Smooth muscle cell (in vitro differentiated cells): ENCODE measurements around the gene EYS. TPM values are rescaled to one million over a fixed set of nuclear protein-coding genes. Genes with fewer than 3 reads are reported as not detected.

Experiments used
- DNase-seq: peaks from one replicate; lab custom pipeline; 2025; ENCODE audit not compliant: unreplicated experiment; lab: John Stamatoyannopoulos, UW
- H2AFZ ChIP-seq: fragments of 200-600 bp; sonication (generic); 2 replicates; pipeline ENCODE4 v1.6.0; 2016; ENCODE audit warnings: antibody characterized with exemption, low read depth, mild to moderate bottlenecking
- H3F3A ChIP-seq: fragments of 200-600 bp; sonication (generic); 2 replicates; pipeline ENCODE4 v1.6.0; 2017; ENCODE audit warnings: antibody characterized with exemption, low read depth
- H3K27ac ChIP-seq: fragments of 200-600 bp; sonication (generic); 2 replicates; pipeline ENCODE4 v1.5.1; 2016; ENCODE audit warnings: low read depth, mild to moderate bottlenecking
- H3K27me3 ChIP-seq: fragments of 200-600 bp; sonication (generic); 2 replicates; pipeline ENCODE4 v1.6.1; 2016; ENCODE audit warnings: low read depth, mild to moderate bottlenecking
- H3K36me3 ChIP-seq: fragments of 200-600 bp; sonication (generic); 2 replicates; pipeline ENCODE4 v1.5.1; 2016; ENCODE audit warnings: low read depth
- H3K4me1 ChIP-seq: fragments of 200-600 bp; sonication (generic); 2 replicates; pipeline ENCODE4 v1.5.1; 2016; ENCODE audit warnings: low read depth
- H3K4me2 ChIP-seq: fragments of 200-600 bp; sonication (generic); 2 replicates; pipeline ENCODE4 v1.6.0; 2016; ENCODE audit warnings: mild to moderate bottlenecking
- H3K4me3 ChIP-seq: fragments of 200-600 bp; sonication (generic); 2 replicates; pipeline ENCODE4 v1.5.1; 2016; ENCODE audit warnings: mild to moderate bottlenecking
- H3K79me2 ChIP-seq: fragments of 200-600 bp; sonication (generic); 2 replicates; pipeline ENCODE4 v1.6.0; 2016; ENCODE audit warnings: low read depth, mild to moderate bottlenecking
- H3K9ac ChIP-seq: fragments of 200-600 bp; sonication (generic); 2 replicates; pipeline ENCODE4 v1.6.0; 2016; ENCODE audit warnings: low read depth
- H3K9me3 ChIP-seq: fragments of 200-600 bp; sonication (generic); replicated peaks from 2 replicates; pipeline ENCODE4 v1.5.1; 2016; ENCODE audit warnings: low read depth
- H4K20me1 ChIP-seq: fragments of 200-600 bp; sonication (generic); 2 replicates; pipeline ENCODE4 v1.6.0; 2016; ENCODE audit warnings: low read depth
- CTCF ChIP-seq: fragments of 200-600 bp; sonication (generic); IDR thresholded peaks from 2 replicates; pipeline ENCODE4 v1.5.1; 2017; ENCODE audit warnings: borderline replicate concordance, mild to moderate bottlenecking, antibody characterized with exemption; ENCODE audit not compliant: insufficient read depth, poor library complexity, severe bottlenecking
- WGBS: methylation state at CpG from one replicate; pipeline ENCODE4 v1.1.7; 2016; ENCODE audit warnings: low lambda C conversion rate; 5-methylcytosine and 5-hydroxymethylcytosine counted together
- polyA plus RNA-seq: library from polyadenylated mRNA; unstranded; fragments of >200 nt; fragmentation: Nextera tagmentation; extraction: Ambion mirVana; gene quantifications from 2 replicates; pipeline ENCODE4 v1.2.1, GENCODE V29; 2016
- total RNA-seq: library from RNA; depleted of rRNA; stranded (reverse); fragments of >200 nt; gene quantifications from 2 replicates; pipeline ENCODE4 v1.2.3, GENCODE V29; 2014

The EYS gene
- total and polyA plus RNA-seq, 2 experiments from 2014 or later = 0.07 to 0.18 TPM

- 94% methylated on average over 1 of the region's 1 CpG for WGBS
Observed at GRCh38 chr6:64428186-64428585, 1278.8 kb downstream of the EYS start.

DNA sequence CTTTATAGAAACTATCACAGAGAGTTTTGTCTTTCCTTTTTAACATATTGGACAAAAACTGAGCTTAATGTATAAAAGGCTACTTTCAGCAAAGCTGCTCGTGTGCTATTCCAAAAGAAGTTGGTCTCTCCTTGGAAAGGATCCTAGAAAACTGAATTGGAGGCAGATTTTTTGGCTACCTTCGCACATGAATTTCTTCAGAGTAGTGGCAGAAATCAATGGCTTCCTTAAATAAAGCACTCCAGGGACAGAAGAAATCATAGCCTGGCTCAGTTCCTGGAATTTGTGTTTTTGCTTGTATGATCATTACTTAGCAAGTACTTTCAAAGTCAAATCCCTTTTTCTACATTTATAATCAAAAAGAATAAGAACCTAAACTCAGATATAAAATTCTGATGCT lies 1291.1 kb downstream of the EYS start:
- no peak for DNase-seq
- Histone ChIP-seq H3K79me2 (no peaks in the 10 kb centered on the region), H3K4me2 (no peak overlapping the region), H3K9ac (no peak overlapping the region), H3K9me3 (no peaks in the 10 kb centered on the region), H2AFZ (peak overlapping the region; percentile 86), H3K4me1 (no peaks in the 10 kb centered on the region), H3K36me3 (no peaks in the 10 kb centered on the region), H3K27ac (no peak overlapping the region), H4K20me1 (no peaks in the 10 kb centered on the region), H3K27me3 (no peaks in the 10 kb centered on the region), H3K4me3 (no peak overlapping the region), H3F3A (no peaks in the 10 kb centered on the region)
- WGBS = 87% methylated on average over 2 of the region's 2 CpGs
- no peak for TF ChIP-seq CTCF

More at GRCh38 chr6:64428186-64428585, 1278.8 kb downstream of the EYS start:
- Histone ChIP-seq H3K4me1 (no peaks in the 10 kb centered on the region), H3K27ac (no peak overlapping the region), H3K9me3 (no peaks in the 10 kb centered on the region), H3K4me3 (no peak overlapping the region), H3K79me2 (no peaks in the 10 kb centered on the region), H3K9ac (no peak overlapping the region), H3F3A (no peaks in the 10 kb centered on the region), H2AFZ (no peak overlapping the region), H3K27me3 (no peaks in the 10 kb centered on the region), H3K4me2 (no peak overlapping the region), H4K20me1 (no peaks in the 10 kb centered on the region), H3K36me3 (no peaks in the 10 kb centered on the region)
- TF ChIP-seq CTCF = no peak
- DNase-seq = no peak

GRCh38 chr6:64411226-64411625 lies 1295.8 kb downstream of the EYS start:
- Histone ChIP-seq H3K27ac (no peak overlapping the region), H3K79me2 (no peaks in the 10 kb centered on the region), H3K4me1 (no peaks in the 10 kb centered on the region), H3K4me2 (no peak overlapping the region), H3K27me3 (no peaks in the 10 kb centered on the region), H3K36me3 (no peaks in the 10 kb centered on the region), H3K4me3 (no peak overlapping the region), H3K9me3 (no peaks in the 10 kb centered on the region), H3F3A (no peaks in the 10 kb centered on the region), H4K20me1 (no peaks in the 10 kb centered on the region), H2AFZ (no peak overlapping the region), H3K9ac (no peak overlapping the region)
- TF ChIP-seq CTCF = no peak
- no peak for DNase-seq

DNA sequence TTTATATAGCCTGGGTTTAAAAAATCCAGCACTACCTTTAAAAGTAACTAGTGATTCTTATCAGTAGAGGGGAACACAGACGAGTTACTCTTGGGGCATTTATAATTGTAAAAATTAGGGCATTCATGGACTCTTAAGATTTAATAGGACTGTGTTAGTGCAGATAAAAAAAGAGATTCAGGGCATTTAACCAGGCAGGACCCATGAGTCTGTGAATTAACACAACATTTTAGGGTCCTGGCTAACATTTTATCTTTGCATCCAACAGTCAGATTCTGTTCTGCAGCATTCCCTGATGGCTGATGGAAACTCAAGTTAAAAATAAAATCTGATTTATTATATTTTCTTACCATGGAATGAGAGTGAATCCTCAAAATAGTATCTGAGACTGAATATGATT lies 1297.1 kb downstream of the EYS start:
- Histone ChIP-seq H3K4me1 (no peaks in the 10 kb centered on the region), H3K79me2 (no peaks in the 10 kb centered on the region), H2AFZ (no peak overlapping the region), H3K9ac (no peak overlapping the region), H4K20me1 (no peaks in the 10 kb centered on the region), H3K27me3 (no peaks in the 10 kb centered on the region), H3F3A (no peaks in the 10 kb centered on the region), H3K27ac (no peak overlapping the region), H3K4me3 (no peak overlapping the region), H3K9me3 (no peaks in the 10 kb centered on the region), H3K4me2 (no peak overlapping the region), H3K36me3 (no peaks in the 10 kb centered on the region)
- TF ChIP-seq CTCF = no peak
- DNase-seq = no peak
- 87% methylated on average over 1 of the region's 1 CpG for WGBS
